Neural progenitor cell (in vitro differentiated cells): ENCODE data around the gene NUDT8. TPM values are rescaled to one million over a fixed set of nuclear protein-coding genes. Genes with fewer than 3 reads are reported as not detected.

Experiments
- DNase-seq: peaks from one replicate; pipeline ENCODE4 v3.0.0-alpha.2; 2016; ENCODE audit warnings: low spot score
- H2AFZ ChIP-seq: fragments of 200-600 bp; sonication (generic); replicated peaks from 2 replicates; pipeline ENCODE4 v1.6.1; 2016; ENCODE audit warnings: antibody characterized with exemption
- H3F3A ChIP-seq: fragments of 200-600 bp; sonication (generic); 2 replicates; pipeline ENCODE4 v1.6.1; 2016; ENCODE audit warnings: antibody characterized with exemption, low read depth
- H3K27ac ChIP-seq: fragments of 200-600 bp; sonication (generic); 2 replicates; pipeline ENCODE4 v1.5.1; 2016; ENCODE audit warnings: mild to moderate bottlenecking
- H3K27me3 ChIP-seq: fragments of 200-600 bp; sonication (generic); 2 replicates; pipeline ENCODE4 v1.6.1; 2016; ENCODE audit warnings: mild to moderate bottlenecking, moderate library complexity
- H3K36me3 ChIP-seq: fragments of 200-600 bp; sonication (generic); 2 replicates; pipeline ENCODE4 v1.5.1; 2016
- H3K4me1 ChIP-seq: fragments of 200-600 bp; sonication (generic); 2 replicates; pipeline ENCODE4 v1.6.1; 2016; ENCODE audit warnings: mixed run types
- H3K4me2 ChIP-seq: fragments of 200-600 bp; sonication (generic); 2 replicates; pipeline ENCODE4 v1.6.1; 2016
- H3K4me3 ChIP-seq: fragments of 200-600 bp; sonication (generic); 2 replicates; pipeline ENCODE4 v1.5.1; 2016
- H3K79me2 ChIP-seq: fragments of 200-600 bp; sonication (generic); 2 replicates; pipeline ENCODE4 v1.6.1; 2016; ENCODE audit warnings: low read depth
- H3K9ac ChIP-seq: fragments of 200-600 bp; sonication (generic); 2 replicates; pipeline ENCODE4 v1.6.1; 2016
- H3K9me3 ChIP-seq: fragments of 200-600 bp; sonication (generic); 2 replicates; pipeline ENCODE4 v1.5.1; 2016; ENCODE audit warnings: low read depth
- H4K20me1 ChIP-seq: fragments of 200-600 bp; sonication (generic); 2 replicates; pipeline ENCODE4 v1.6.1; 2016; ENCODE audit warnings: low read depth
- H3K27ac Mint-ChIP-seq: 3 replicates; pipeline ENCODE4 v1.8.0; 2021; ENCODE audit warnings: mixed read lengths
- H3K27me3 Mint-ChIP-seq: 2 replicates; pipeline ENCODE4 v1.8.0; 2022; ENCODE audit warnings: low read depth, mild to moderate bottlenecking, inconsistent platforms, moderate library complexity, mixed read lengths; ENCODE audit not compliant: insufficient read depth
- H3K36me3 Mint-ChIP-seq: 3 replicates; pipeline ENCODE4 v1.8.0; 2021; ENCODE audit warnings: mixed read lengths
- H3K4me1 Mint-ChIP-seq: 3 replicates; pipeline ENCODE4 v1.8.0; 2021; ENCODE audit warnings: mixed read lengths
- H3K4me3 Mint-ChIP-seq: 3 replicates; pipeline ENCODE4 v1.8.0; 2021; ENCODE audit warnings: mild to moderate bottlenecking, moderate library complexity, mixed read lengths
- H3K9me3 Mint-ChIP-seq: 3 replicates; pipeline ENCODE4 v1.8.0; 2020; ENCODE audit warnings: mixed read lengths
- CTCF ChIP-seq: fragments of 200-600 bp; sonication (generic); IDR thresholded peaks from 2 replicates; pipeline ENCODE4 v1.5.1; 2017; ENCODE audit warnings: antibody characterized with exemption, mild to moderate bottlenecking
- EZH2 ChIP-seq: fragments of 200-600 bp; sonication (generic); IDR thresholded peaks from 2 replicates; pipeline ENCODE4 v1.6.1; 2017; ENCODE audit warnings: antibody characterized with exemption, mild to moderate bottlenecking, moderate library complexity
- EZH2phosphoT487 ChIP-seq: fragments of 200-600 bp; sonication (generic); IDR thresholded peaks from 2 replicates; pipeline ENCODE4 v1.6.1; 2017; ENCODE audit warnings: antibody characterized with exemption
- total RNA-seq: library from RNA; depleted of rRNA; stranded (reverse); fragments of >200 nt; gene quantifications from 2 replicates; pipeline ENCODE4 v1.2.3, GENCODE V29; 2015; ENCODE audit warnings: low replicate concordance

NUDT8 gene
- total RNA-seq, 1 donor from 2014 or later: 1.6 TPM

- H3K27me3 ChIP-seq: no peaks in the 10 kb centered on the region
- H3K9ac ChIP-seq: no peak overlapping the region
- H3K9me3 Mint-ChIP-seq: peaks cover 3% of the 10 kb centered on the region
- H3K4me1 Mint-ChIP-seq: peaks cover 14% of the 10 kb centered on the region
- no peaks in the 10 kb centered on the region for H3K9me3 ChIP-seq
- H3K79me2 ChIP-seq: no peaks in the 10 kb centered on the region
- DNase-seq: no peak
- peaks cover 12% of the 10 kb centered on the region for H3F3A ChIP-seq
- H3K4me1 ChIP-seq: peaks cover 8% of the 10 kb centered on the region
- no peak overlapping the region for H3K27ac ChIP-seq
- H3K4me3 ChIP-seq: no peak overlapping the region
- H3K4me3 Mint-ChIP-seq: no peak overlapping the region
- peak overlapping the region; percentile 21 for H3K4me2 ChIP-seq
- H3K27ac Mint-ChIP-seq: no peak overlapping the region
- no peak for TF ChIP-seq EZH2
- no peak for TF ChIP-seq CTCF
- TF ChIP-seq EZH2phosphoT487: no peak
- H4K20me1 ChIP-seq: no peaks in the 10 kb centered on the region
- H2AFZ ChIP-seq: no peak overlapping the region
- H3K36me3 ChIP-seq: no peaks in the 10 kb centered on the region
- H3K27me3 Mint-ChIP-seq: peaks cover 13% of the 10 kb centered on the region
- H3K36me3 Mint-ChIP-seq: no peaks in the 10 kb centered on the region
Measured at GRCh38 chr11:67649634-67650510, 20.1 kb upstream of the NUDT8 start.

GRCh38 chr11:67648796-67649613, 19.3 kb upstream of the NUDT8 start:
- Histone ChIP-seq H3K4me1 (peaks cover 8% of the 10 kb centered on the region), H4K20me1 (no peaks in the 10 kb centered on the region), H3K27ac (no peak overlapping the region), H3K79me2 (no peaks in the 10 kb centered on the region), H3K4me3 (no peak overlapping the region), H3F3A (peaks cover 12% of the 10 kb centered on the region), H2AFZ (no peak overlapping the region), H3K4me2 (no peak overlapping the region), H3K27me3 (no peaks in the 10 kb centered on the region), H3K9ac (no peak overlapping the region), H3K36me3 (no peaks in the 10 kb centered on the region), H3K9me3 (no peaks in the 10 kb centered on the region)
- Mint-ChIP-seq H3K9me3 (no peaks in the 10 kb centered on the region), H3K27me3 (peaks cover 13% of the 10 kb centered on the region), H3K27ac (no peak overlapping the region), H3K4me3 (no peak overlapping the region), H3K36me3 (no peaks in the 10 kb centered on the region), H3K4me1 (peaks cover 14% of the 10 kb centered on the region)
- TF ChIP-seq EZH2phosphoT487 (no peak), CTCF (no peak), EZH2 (no peak)
- DNase-seq: no peak

- Histone ChIP-seq H3K27ac (no peak overlapping the region), H3K9me3 (no peaks in the 10 kb centered on the region), H3F3A (peaks cover 12% of the 10 kb centered on the region), H3K9ac (no peak overlapping the region), H3K4me2 (no peak overlapping the region), H4K20me1 (no peaks in the 10 kb centered on the region), H3K79me2 (no peaks in the 10 kb centered on the region), H3K4me1 (peaks cover 8% of the 10 kb centered on the region), H2AFZ (no peak overlapping the region), H3K27me3 (no peaks in the 10 kb centered on the region), H3K36me3 (no peaks in the 10 kb centered on the region), H3K4me3 (no peak overlapping the region)
- Mint-ChIP-seq H3K36me3 (no peaks in the 10 kb centered on the region), H3K4me1 (peaks cover 14% of the 10 kb centered on the region), H3K27ac (no peak overlapping the region), H3K27me3 (peaks cover 14% of the 10 kb centered on the region), H3K9me3 (no peaks in the 10 kb centered on the region), H3K4me3 (no peak overlapping the region)
- DNase-seq: peak; percentile 77
- no peak for TF ChIP-seq EZH2phosphoT487
- peak; percentile 57 for TF ChIP-seq CTCF
Measured at GRCh38 chr11:67648140-67648795, 18.5 kb upstream of the NUDT8 start.
